Measurements from ENCODE around the gene HSDL2.

The HSDL2 gene

DNA sequence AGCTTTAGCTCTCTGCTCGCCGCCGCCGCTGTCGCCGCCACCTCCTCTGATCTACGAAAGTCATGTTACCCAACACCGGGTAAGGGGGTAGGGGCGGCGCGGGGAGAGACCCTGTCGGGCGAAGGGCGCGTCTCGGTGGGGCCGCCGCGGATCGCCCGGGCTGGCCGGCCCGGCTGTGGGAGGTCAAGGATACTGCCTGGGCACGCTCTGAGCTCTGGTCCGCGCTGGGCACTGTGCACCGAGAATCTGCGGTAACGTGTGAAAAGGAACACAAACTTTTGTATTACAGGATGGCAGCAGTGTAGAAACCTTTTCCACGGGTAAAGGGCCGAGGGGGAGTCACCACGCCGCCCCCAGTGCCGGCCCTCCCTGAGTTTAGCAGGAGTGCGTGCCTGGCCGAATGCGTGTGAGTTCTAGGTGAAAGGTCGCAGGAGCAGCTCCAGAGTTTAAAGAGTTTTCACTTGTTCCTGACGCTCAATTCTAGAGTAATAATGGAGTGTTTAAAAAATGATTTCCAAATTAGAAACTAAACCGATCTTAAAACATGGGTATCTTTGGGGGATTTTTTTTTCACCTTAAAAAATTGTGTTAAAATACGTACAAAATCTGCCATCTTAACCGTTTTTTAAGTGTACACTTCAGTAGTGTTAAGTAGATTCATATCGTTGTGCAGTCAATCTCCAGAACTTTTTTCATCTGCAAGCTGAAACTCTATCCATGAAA lies at the start of gene HSDL2:
HSDL2 (plus strand) TSS at position 7 of the 723 bp plus-strand sequence; CDS start at position 63, 56 bp downstream.
- Histone ChIP-seq H3K9me3 (ENCODE audit: control insufficient read depth, insufficient read depth, low read length) (no peaks in the 10 kb centered on the region), H3K9ac (ENCODE audit: low read depth, low read length) (peak within 1 kb of the TSS; percentile 96), H3K4me1 (ENCODE audit: insufficient read depth, low read length) (no peaks in the 10 kb centered on the region), H3K36me3 (ENCODE audit: insufficient read depth, low read length) (0 out of 2 replicates have a peak, but pooled peaks cover 3% of the 10 kb centered on the region)

DNA sequence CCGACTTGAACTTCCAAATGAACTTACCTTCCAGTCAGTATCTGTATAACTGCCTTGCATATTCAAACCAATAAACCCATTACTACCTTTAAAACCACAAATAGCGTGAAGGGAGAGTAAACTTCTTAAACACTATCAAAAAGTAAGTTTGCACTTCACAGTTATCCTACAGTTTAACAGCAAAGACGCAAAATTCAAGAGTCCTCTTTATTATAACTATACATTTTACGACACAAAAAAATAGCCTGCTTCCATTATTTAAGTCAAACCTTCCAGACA lies 48.3 kb upstream of the HSDL2 start:
- Histone ChIP-seq H3K36me3 (ENCODE audit: insufficient read depth, low read length) (no peaks in the 10 kb centered on the region), H3K4me1 (ENCODE audit: insufficient read depth, low read length) (0 out of 2 replicates have a peak, but pooled peaks cover 3% of the 10 kb centered on the region), H3K9me3 (ENCODE audit: control insufficient read depth, insufficient read depth, low read length) (no peaks in the 10 kb centered on the region), H3K9ac (ENCODE audit: low read depth, low read length) (peak overlapping the region; percentile 64)

DNA sequence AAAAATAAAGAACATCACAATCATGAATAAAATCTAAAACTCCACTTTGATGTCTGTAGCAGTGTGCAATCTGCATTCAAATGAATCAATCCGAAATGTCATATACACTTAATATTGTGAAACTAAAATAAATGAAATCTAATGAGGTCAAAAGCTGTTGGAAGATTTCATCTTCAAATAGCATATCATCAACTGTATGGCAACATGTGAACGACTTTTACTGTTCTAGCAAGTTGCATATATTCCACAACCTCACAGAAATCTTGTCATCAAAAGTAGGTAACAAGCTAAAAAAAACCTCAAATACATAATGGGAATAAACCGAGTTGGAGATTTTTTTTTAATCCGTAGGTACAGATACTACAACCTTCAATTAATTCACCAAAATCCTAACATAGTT lies 47.7 kb upstream of the HSDL2 start:
- no peaks in the 10 kb centered on the region for H3K9me3 ChIP-seq (ENCODE audit: control insufficient read depth, insufficient read depth, low read length)
- H3K9ac ChIP-seq (ENCODE audit: low read depth, low read length), result peak overlapping the region; percentile 64
- H3K4me1 ChIP-seq (ENCODE audit: insufficient read depth, low read length), result 0 out of 2 replicates have a peak, but pooled peaks cover 3% of the 10 kb centered on the region
- H3K36me3 ChIP-seq (ENCODE audit: insufficient read depth, low read length), result no peaks in the 10 kb centered on the region

DNA sequence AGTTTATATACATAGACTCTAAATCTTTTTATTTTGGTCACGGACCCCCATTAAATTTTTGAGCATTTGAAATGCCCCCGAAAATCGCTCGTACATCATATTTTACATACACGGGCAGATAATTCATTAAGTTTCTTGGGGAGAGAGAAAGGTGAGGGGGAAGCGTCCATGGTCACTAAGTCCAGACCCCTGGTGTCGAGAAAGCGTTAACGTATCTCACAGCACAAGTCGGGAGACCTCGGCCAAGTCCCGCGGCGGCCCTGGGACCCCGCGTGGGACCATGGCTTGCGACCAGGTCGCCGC lies 47.3 kb upstream of the HSDL2 start:
- H3K9ac ChIP-seq (ENCODE audit: low read depth, low read length), result peak overlapping the region; percentile 64
- H3K9me3 ChIP-seq (ENCODE audit: control insufficient read depth, insufficient read depth, low read length), result no peaks in the 10 kb centered on the region
- 0 out of 2 replicates have a peak, but pooled peaks cover 3% of the 10 kb centered on the region for H3K4me1 ChIP-seq (ENCODE audit: insufficient read depth, low read length)

DNA sequence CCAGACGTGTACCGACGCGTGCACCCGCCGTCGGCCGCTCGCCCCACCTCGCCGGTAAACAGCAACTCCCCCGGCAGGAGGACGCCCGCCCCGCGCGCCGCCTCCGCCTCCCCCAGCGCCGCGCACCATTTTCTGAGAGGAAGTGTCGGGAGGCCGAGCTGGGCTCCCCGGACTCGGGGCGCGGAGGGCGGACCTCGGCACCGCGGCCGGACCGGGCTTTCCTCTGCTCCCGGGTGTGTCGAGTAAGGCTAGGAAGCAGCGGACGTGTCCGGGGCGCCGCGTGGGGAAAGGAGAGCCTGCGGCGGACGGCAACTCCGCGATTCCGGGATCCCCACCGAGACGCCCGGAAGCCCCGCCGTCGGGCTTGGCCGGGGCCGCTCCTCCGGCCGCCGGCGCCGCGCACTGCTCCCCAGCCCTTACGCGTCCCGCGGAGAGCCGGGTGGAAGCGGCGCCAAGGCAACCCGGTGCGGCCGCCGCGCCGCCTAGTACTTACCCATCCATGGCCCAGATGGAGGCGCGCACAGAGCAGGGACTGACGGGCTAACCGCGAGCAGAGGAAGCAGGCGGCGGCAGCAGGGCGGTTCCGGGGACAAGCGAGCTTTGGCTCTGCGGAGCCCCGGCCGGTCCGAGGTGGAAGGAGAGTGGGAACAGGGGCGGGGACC lies 46.8 kb upstream of the HSDL2 start, which contains the start of gene PTBP3:
PTBP3 (minus strand) TSS at position 643 of the 662 bp plus-strand sequence. CDS start 35,754 bp downstream, outside the sequence.
- Histone ChIP-seq H3K9ac (ENCODE audit: low read depth, low read length) (peak within 1 kb of the TSS; percentile 96), H3K9me3 (ENCODE audit: control insufficient read depth, insufficient read depth, low read length) (no peaks in the 10 kb centered on the region), H3K36me3 (ENCODE audit: insufficient read depth, low read length) (no peaks in the 10 kb centered on the region), H3K4me1 (ENCODE audit: insufficient read depth, low read length) (0 out of 2 replicates have a peak, but pooled peaks cover 3% of the 10 kb centered on the region)

More for the DNA sequence above, 47.3 kb upstream of the HSDL2 start:
- no peaks in the 10 kb centered on the region for H3K36me3 ChIP-seq (ENCODE audit: insufficient read depth, low read length)

DNA sequence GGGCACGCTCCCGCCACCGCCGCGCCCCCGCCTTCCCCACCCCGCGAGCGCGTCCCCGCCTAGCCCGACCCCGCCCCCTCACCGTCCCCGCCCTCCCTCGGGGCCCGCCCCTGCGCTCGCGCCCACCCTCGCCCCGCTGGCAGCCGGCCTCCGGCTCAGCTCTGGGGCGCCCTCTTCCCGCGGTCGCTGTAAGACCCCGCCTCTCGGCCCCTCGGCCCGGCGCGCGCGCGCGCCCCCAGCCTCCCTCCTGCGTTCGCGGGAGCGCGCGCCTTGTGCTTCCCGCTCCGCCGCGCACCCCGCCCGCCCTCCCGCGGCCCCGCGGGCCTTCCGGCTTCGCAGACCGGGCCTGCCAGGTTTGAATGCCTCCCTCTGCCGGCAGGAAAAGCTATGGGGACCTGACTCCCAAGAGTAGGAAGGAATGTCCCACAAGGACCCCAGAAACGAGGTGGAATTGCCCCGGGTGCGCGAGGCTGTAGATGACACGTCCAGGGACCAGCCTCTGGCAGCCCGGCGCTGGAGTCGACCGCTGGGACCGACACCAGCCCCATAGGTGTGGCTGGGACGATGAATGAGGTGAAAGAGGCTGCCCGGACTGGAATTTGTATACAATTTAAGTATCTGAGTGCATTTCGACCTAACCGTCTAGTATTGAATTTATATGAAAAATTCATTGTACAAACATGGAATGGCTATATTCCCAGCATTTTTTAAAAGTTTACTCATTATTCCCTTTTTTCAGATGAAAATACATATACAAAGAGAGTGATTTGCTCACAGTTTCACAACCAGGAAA lies 46.1 kb upstream of the HSDL2 start:
- Histone ChIP-seq H3K36me3 (ENCODE audit: insufficient read depth, low read length) (no peaks in the 10 kb centered on the region), H3K4me1 (ENCODE audit: insufficient read depth, low read length) (0 out of 2 replicates have a peak, but pooled peaks cover 3% of the 10 kb centered on the region), H3K9ac (ENCODE audit: low read depth, low read length) (peak overlapping the region; percentile 96), H3K9me3 (ENCODE audit: control insufficient read depth, insufficient read depth, low read length) (no peaks in the 10 kb centered on the region)

DNA sequence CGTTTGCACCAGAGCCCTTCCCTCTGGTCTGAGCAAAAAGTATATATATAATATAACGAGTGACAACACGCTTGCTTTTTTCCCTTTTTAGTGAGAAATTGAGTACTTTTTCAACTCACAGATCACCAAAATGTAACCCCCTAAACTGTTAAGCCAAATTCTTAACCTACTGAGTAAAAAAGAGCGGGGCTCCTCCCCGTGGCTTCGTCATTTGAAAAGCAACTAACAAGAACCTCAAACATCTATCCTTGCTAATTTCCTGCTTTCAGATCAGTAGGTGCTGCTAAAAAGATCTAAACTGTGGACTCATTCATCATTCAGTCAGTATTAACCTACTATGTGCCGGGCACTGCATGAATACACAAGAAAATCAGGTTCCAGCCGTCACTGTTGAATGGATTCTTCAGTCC lies 45.5 kb upstream of the HSDL2 start:
- no peaks in the 10 kb centered on the region for H3K9me3 ChIP-seq (ENCODE audit: control insufficient read depth, insufficient read depth, low read length)
- peak overlapping the region; percentile 96 for H3K9ac ChIP-seq (ENCODE audit: low read depth, low read length)
- H3K4me1 ChIP-seq (ENCODE audit: insufficient read depth, low read length), result 0 out of 2 replicates have a peak, but pooled peaks cover 3% of the 10 kb centered on the region
- H3K36me3 ChIP-seq (ENCODE audit: insufficient read depth, low read length), result no peaks in the 10 kb centered on the region

DNA sequence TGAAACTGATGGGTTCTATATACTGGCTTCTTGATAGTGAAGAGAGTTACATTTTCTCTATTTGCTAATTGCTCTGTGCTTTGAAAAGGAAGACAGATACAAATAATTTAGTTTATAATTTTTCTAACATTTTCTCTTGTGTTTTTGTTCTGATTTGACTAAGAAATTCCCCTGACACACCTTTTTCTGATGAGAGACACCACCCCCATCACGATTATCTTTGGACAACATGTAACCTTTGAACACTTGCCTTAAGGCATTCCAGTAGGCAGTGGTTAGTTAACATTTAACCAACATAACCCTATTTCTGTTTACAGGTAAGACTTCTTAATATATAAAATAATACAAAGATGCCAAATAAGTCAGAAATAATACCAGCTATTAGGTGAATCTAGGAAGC lies 42.4 kb upstream of the HSDL2 start:
- no peaks in the 10 kb centered on the region for H3K9me3 ChIP-seq (ENCODE audit: control insufficient read depth, insufficient read depth, low read length)
- H3K4me1 ChIP-seq (ENCODE audit: insufficient read depth, low read length), result peaks cover 13% of the 10 kb centered on the region

DNA sequence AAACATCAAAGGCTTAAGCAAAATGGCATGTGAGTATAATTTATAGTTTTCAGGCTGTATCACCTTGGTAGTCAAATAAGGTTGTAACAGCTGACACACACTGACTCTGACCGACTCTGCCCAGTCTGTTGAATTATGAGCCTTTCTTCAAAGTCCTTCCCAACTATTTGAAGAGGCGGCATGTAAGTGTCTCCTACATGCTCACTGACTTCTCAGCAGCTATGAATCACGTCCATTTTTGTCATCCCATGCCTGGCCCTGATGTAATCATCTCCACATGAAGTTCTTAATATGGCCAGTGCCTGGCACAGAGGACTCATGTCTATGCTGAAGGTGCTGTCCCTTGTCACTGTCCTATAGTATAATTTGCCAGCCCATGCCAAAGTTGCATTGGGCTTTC lies 41.3 kb upstream of the HSDL2 start:
- H3K36me3 ChIP-seq (ENCODE audit: insufficient read depth, low read length), result no peaks in the 10 kb centered on the region
- H3K9me3 ChIP-seq (ENCODE audit: control insufficient read depth, insufficient read depth, low read length), result no peaks in the 10 kb centered on the region
- peaks cover 13% of the 10 kb centered on the region for H3K4me1 ChIP-seq (ENCODE audit: insufficient read depth, low read length)
- H3K9ac ChIP-seq (ENCODE audit: low read depth, low read length), result no peak overlapping the region

More for the DNA sequence above, 42.4 kb upstream of the HSDL2 start:
- Histone ChIP-seq H3K9ac (ENCODE audit: low read depth, low read length) (no peak overlapping the region), H3K36me3 (ENCODE audit: insufficient read depth, low read length) (no peaks in the 10 kb centered on the region)

DNA sequence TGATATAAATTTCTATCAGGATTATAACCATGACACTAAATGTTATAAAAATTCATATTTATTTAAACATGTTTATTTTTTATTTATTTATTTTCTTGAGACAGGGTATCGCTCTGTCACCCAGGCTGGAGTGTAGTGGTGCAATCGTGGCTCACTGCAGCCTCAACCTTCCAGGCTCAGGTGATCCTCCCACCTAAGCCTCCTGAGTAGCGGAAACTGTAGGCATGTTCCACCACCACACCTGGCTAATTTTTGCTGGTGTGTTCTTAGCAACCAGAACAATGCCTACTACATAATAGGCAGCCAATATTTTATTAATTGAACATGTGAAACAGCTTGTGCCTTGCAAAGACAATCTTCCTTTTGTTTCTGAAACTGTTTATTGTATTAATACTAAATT lies 40.0 kb upstream of the HSDL2 start:
- no peak overlapping the region for H3K9ac ChIP-seq (ENCODE audit: low read depth, low read length)
- H3K9me3 ChIP-seq (ENCODE audit: control insufficient read depth, insufficient read depth, low read length), result no peaks in the 10 kb centered on the region
- H3K36me3 ChIP-seq (ENCODE audit: insufficient read depth, low read length), result no peaks in the 10 kb centered on the region
- H3K4me1 ChIP-seq (ENCODE audit: insufficient read depth, low read length), result peaks cover 13% of the 10 kb centered on the region

DNA sequence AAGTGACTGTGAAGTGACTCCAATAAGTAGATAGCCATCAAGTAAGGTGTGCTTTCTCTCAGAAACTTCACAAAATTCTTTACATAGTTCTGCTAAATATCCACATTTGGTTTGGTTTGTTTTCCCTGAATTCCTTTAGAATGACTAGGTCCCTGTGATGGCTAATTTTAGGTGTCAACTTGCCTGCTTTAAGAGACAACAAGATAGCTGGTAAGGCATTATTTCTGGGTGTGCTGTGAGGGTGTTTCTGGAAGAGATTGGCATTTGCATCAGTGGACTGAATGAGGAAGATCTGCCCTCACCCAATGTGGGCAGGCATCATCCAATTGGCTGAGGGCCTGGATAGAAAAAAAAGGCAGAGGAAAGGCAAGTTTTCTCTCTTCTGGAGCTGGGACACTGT lies 38.2 kb upstream of the HSDL2 start:
- H3K4me1 ChIP-seq (ENCODE audit: insufficient read depth, low read length), result peaks cover 13% of the 10 kb centered on the region
- H3K9ac ChIP-seq (ENCODE audit: low read depth, low read length), result no peak overlapping the region
- H3K36me3 ChIP-seq (ENCODE audit: insufficient read depth, low read length), result no peaks in the 10 kb centered on the region

DNA sequence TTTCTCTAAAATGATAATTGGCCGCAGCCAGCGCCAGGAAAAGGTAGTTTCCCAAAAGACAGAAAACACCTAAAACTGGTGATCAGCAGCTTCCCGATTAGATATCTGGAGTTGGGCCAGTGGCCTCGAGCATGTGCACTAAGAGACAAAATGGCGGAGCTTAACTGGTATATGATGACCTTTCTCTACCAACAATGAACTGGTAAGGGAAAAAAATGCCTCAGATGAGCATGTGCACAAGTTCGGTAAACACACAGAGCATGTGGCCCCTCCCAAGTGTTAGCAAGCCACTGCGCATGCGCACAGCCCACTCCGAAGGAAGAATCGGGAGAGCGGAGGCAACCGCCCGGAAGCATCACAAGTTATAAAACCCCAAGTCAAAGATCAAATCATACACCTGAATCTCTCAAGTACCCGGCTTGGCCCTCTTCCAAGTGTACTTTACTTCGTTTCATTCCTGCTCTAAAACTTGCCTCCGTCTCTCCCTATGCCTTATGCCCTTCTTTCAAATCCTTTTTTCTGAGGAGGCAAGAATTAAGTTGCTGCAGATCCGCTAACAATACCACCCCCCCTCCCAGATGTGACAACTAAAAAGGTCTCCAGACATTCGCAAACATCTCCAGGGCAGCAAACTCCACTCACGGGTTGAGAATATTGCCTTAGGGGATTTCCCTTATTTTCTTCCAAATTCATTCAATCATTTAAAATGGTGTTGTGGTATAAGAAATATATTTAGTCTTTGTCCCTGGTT lies 31.5 kb upstream of the HSDL2 start:
- Histone ChIP-seq H3K4me1 (ENCODE audit: insufficient read depth, low read length) (peaks cover 12% of the 10 kb centered on the region), H3K9ac (ENCODE audit: low read depth, low read length) (peak overlapping the region; percentile 32; the same call in 1 of the 2 replicates), H3K36me3 (ENCODE audit: insufficient read depth, low read length) (no peaks in the 10 kb centered on the region), H3K9me3 (ENCODE audit: control insufficient read depth, insufficient read depth, low read length) (no peaks in the 10 kb centered on the region)

More for the DNA sequence above, 38.2 kb upstream of the HSDL2 start:
- no peaks in the 10 kb centered on the region for H3K9me3 ChIP-seq (ENCODE audit: control insufficient read depth, insufficient read depth, low read length)

DNA sequence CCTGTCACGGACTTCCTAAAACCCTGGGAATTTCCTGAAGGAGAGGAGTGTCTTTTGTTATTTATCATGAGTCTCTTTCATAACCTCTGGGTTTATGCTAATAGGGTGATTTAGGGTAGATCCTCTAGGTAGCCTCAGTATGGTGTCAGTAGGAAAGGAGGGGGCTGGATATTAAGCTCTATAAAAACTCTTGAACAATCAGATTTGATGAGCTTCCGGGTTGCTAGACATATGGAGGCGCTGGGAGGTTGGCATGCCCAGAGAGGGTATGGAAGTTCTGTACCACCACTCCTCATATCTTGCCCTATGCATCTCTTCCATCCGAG lies 30.9 kb upstream of the HSDL2 start:
- no peaks in the 10 kb centered on the region for H3K36me3 ChIP-seq (ENCODE audit: insufficient read depth, low read length)

DNA sequence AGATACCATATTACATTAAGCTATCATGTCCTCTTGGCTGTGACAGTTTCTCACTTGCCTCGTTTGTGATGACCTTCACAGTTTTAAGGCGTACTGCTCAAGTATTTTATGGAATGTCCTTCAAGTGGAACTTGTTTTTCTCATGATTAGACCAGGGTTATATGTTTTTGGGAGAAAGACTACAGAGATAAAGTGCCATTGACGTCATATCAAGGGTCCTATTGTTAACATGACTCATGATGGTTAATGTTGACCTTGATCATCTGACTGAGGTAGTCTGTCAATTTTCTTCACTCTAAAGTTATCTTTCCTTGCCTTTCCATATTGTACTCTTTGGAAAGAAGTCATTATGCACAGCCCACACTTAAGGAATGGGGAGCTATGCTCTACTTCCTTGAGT lies 28.7 kb upstream of the HSDL2 start:
- peaks cover 12% of the 10 kb centered on the region for H3K4me1 ChIP-seq (ENCODE audit: insufficient read depth, low read length)
- H3K9me3 ChIP-seq (ENCODE audit: control insufficient read depth, insufficient read depth, low read length), result no peaks in the 10 kb centered on the region
- H3K9ac ChIP-seq (ENCODE audit: low read depth, low read length), result no peak overlapping the region
- H3K36me3 ChIP-seq (ENCODE audit: insufficient read depth, low read length), result no peaks in the 10 kb centered on the region

More for the DNA sequence above, 30.9 kb upstream of the HSDL2 start:
- peak overlapping the region; percentile 32; the same call in 1 of the 2 replicates for H3K9ac ChIP-seq (ENCODE audit: low read depth, low read length)
- peaks cover 12% of the 10 kb centered on the region for H3K4me1 ChIP-seq (ENCODE audit: insufficient read depth, low read length)
- no peaks in the 10 kb centered on the region for H3K9me3 ChIP-seq (ENCODE audit: control insufficient read depth, insufficient read depth, low read length)

Measured in ES-I3 (cell line).